Frontal cortex (tissue), 4 donors: ENCODE measurements around the gene ADARB2. TPM values are rescaled to one million over a fixed set of nuclear protein-coding genes. Genes with fewer than 3 reads are reported as not detected.
"Not testable (repeated sequence)": the region's sequence is repeated elsewhere in the genome, so short reads cannot be mapped to it uniquely, and the experiment has no call there.

ENCODE experiments used
- DNase-seq, 2 donors: peaks; one replicate each; pipeline ENCODE4 v3.0.0; 2012; ENCODE audit warnings: low spot score in 2 of 2
- FAIRE-seq: peaks from 2 replicates; lab custom pipeline; 2012; peaks lifted over from hg19 to GRCh38; lab: Jason Lieb, UNC
- total RNA-seq: library from RNA; depleted of rRNA; stranded (reverse); fragments of >200 nt; gene quantifications from one replicate; pipeline ENCODE4 v1.2.3, GENCODE V29; 2014
- donor health status: control.
- donor health status: control.
- donor health status: control.

The ADARB2 gene
- total RNA-seq, 1 donor from 2014 or later = 3.3 TPM

- FAIRE-seq (no peak), DNase-seq (no peak)
Measured at GRCh38 chr10:1172256-1172984, 564.9 kb downstream of the ADARB2 start.

GRCh38 chr10:1171586-1171985 lies 565.7 kb downstream of the ADARB2 start:
- no peak for FAIRE-seq
- no peak for DNase-seq

- DNase-seq = no peak
- no peak for FAIRE-seq
Measured at GRCh38 chr10:1171182-1171581, 566.1 kb downstream of the ADARB2 start.

- FAIRE-seq = no peak
Measured at GRCh38 chr10:1170867-1171180, 566.5 kb downstream of the ADARB2 start.

GRCh38 chr10:1169981-1170866 lies 567.1 kb downstream of the ADARB2 start:
- DNase-seq (no peak), FAIRE-seq (no peak)

More at GRCh38 chr10:1170867-1171180, 566.5 kb downstream of the ADARB2 start:
- no peak for DNase-seq

GRCh38 chr10:1169186-1169885 lies 568.0 kb downstream of the ADARB2 start:
- DNase-seq (no peak), FAIRE-seq (no peak)

- DNase-seq = no peak
- no peak for FAIRE-seq
Measured at GRCh38 chr10:1168763-1169162, 568.6 kb downstream of the ADARB2 start.

GRCh38 chr10:1166828-1167275 lies 570.5 kb downstream of the ADARB2 start:
- FAIRE-seq (no peak), DNase-seq (no peak)

GRCh38 chr10:1166101-1166827 lies 571.1 kb downstream of the ADARB2 start:
- DNase-seq (no peak), FAIRE-seq (no peak)

- FAIRE-seq = no peak
- no peak for DNase-seq
Measured at GRCh38 chr10:1163831-1164230, 573.5 kb downstream of the ADARB2 start.

GRCh38 chr10:1163204-1163660 lies 574.1 kb downstream of the ADARB2 start:
- FAIRE-seq = no peak
- no peak for DNase-seq

GRCh38 chr10:1162481-1163203 lies 574.7 kb downstream of the ADARB2 start:
- DNase-seq = no peak
- FAIRE-seq = no peak

- FAIRE-seq, DNase-seq: not testable (repeated sequence)
Measured at GRCh38 chr10:1161315-1161673, 576.0 kb downstream of the ADARB2 start.

GRCh38 chr10:1160561-1161314 lies 576.6 kb downstream of the ADARB2 start:
- no peak for DNase-seq
- FAIRE-seq = no peak

GRCh38 chr10:1159131-1160061 lies 577.9 kb downstream of the ADARB2 start:
- FAIRE-seq (no peak), DNase-seq (no peak)

GRCh38 chr10:1158536-1158935 lies 578.8 kb downstream of the ADARB2 start:
- FAIRE-seq = not testable (repeated sequence)

GRCh38 chr10:1158066-1158465 lies 579.3 kb downstream of the ADARB2 start:
- FAIRE-seq (no peak), DNase-seq (no peak)

More at GRCh38 chr10:1158536-1158935, 578.8 kb downstream of the ADARB2 start:
- DNase-seq = not testable (repeated sequence)
